GM12878 (cell line): ENCODE data around the gene PLXDC1. TPM values are rescaled to one million over a fixed set of nuclear protein-coding genes. Genes with fewer than 3 reads are reported as not detected.
"Not testable (repeated sequence)": the region's sequence is repeated elsewhere in the genome, so short reads cannot be mapped to it uniquely, and the experiment has no call there.

Experiments used
- ATAC-seq: fragments of 200-7000 bp; cut with Tn5 transposase; 3 replicates; pipeline ENCODE4 v1.9.1; 2020; ENCODE audit warnings: mild to moderate bottlenecking, moderate library complexity
- BruUV-seq: library from RNA; stranded (reverse); fragments of 400-500 nt; replicated peaks from 2 replicates; lab custom pipeline; 2021; lab: Mats Ljungman, UMichigan
- CTCF ChIA-PET: fragments of 300-600 bp; sonication (Branson Sonifier 250); formaldehyde crosslinking; extraction: SDS; loops from one replicate; lab custom pipeline; 2021; ENCODE audit warnings: inconsistent platforms; lab: Yijun Ruan, JAX
- POLR2A ChIA-PET: fragments of 350-600 bp; formaldehyde crosslinking; extraction: SDS; loops from one replicate; lab custom pipeline; 2021; ENCODE audit warnings: inconsistent platforms; lab: Charles Lee
- RAD21 ChIA-PET: fragments of 300-600 bp; sonication (Branson Sonifier 250); formaldehyde crosslinking; loops from one replicate; lab custom pipeline; 2023; ENCODE audit warnings: antibody characterized with exemption; ENCODE audit not compliant: unreplicated experiment; lab: Charles Lee
- SMC1A ChIA-PET: fragments of 300-600 bp; sonication (Branson Sonifier 250); formaldehyde crosslinking; loops from one replicate; lab custom pipeline; 2023; ENCODE audit not compliant: unreplicated experiment, uncharacterized antibody; lab: Charles Lee
- DNase-seq: peaks from one replicate; pipeline ENCODE4 v3.0.0-alpha.2; 2011; ENCODE audit warnings: low read depth, low spot score
- FAIRE-seq: peaks from 3 replicates; lab custom pipeline; 2011; peaks lifted over from hg19 to GRCh38; lab: Jason Lieb, UNC
- H2AFZ ChIP-seq: 2 replicates; pipeline ENCODE4 v1.6.0; 2011; ENCODE audit warnings: low read depth, low read length, control low read depth; ENCODE audit not compliant: control insufficient read depth
- H3K27ac ChIP-seq: 2 replicates; pipeline ENCODE4 v1.5.1; 2011; ENCODE audit warnings: control low read depth; ENCODE audit not compliant: control insufficient read depth, insufficient read depth
- H3K27me3 ChIP-seq, 2 experiments: replicated peaks in 1 of 2; 2 replicates each; pipeline versions ENCODE4 v1.6.0 to v1.6.1; 2011; ENCODE audit warnings: low read length in 1 of 2; ENCODE audit not compliant: control insufficient read depth in 2 of 2, insufficient read depth in 2 of 2
- H3K36me3 ChIP-seq, 2 experiments: 2 replicates each; pipeline ENCODE4 v1.5.1; 2011; ENCODE audit warnings: low read length in 1 of 2; ENCODE audit not compliant: control insufficient read depth in 2 of 2, insufficient read depth in 2 of 2
- H3K4me1 ChIP-seq: 2 replicates; pipeline ENCODE4 v1.6.1; 2011; ENCODE audit warnings: mild to moderate bottlenecking, low read length, moderate library complexity, mixed read lengths; ENCODE audit not compliant: control insufficient read depth, insufficient read depth
- H3K4me2 ChIP-seq: 2 replicates; pipeline ENCODE4 v1.6.0; 2011; ENCODE audit warnings: control low read depth; ENCODE audit not compliant: control insufficient read depth, insufficient read depth
- H3K4me3 ChIP-seq: fragments of 200-600 bp; sonication (generic); 2 replicates; pipeline ENCODE4 v1.5.1; 2016
- H3K79me2 ChIP-seq: 2 replicates; pipeline ENCODE4 v1.6.0; 2011; ENCODE audit warnings: low read length; ENCODE audit not compliant: control insufficient read depth, insufficient read depth
- H3K9ac ChIP-seq: 2 replicates; pipeline ENCODE4 v1.8.0; 2011; ENCODE audit warnings: low read length, control low read depth, mixed read lengths; ENCODE audit not compliant: control insufficient read depth, insufficient read depth
- H3K9me3 ChIP-seq: replicated peaks from 3 replicates; pipeline ENCODE4 v1.5.1; 2011; ENCODE audit warnings: mild to moderate bottlenecking, low read length; ENCODE audit not compliant: control insufficient read depth, insufficient read depth
- H4K20me1 ChIP-seq: 2 replicates; pipeline ENCODE4 v1.6.0; 2011; ENCODE audit not compliant: control insufficient read depth, insufficient read depth
- WGBS: methylation state at CpG from one replicate; pipeline ENCODE4 v1.1.6; 2016; ENCODE audit warnings: low lambda C conversion rate; ENCODE audit not compliant: insufficient replicate concordance, insufficient coverage; ENCODE audit errors: missing lambda C conversion rate; 5-methylcytosine and 5-hydroxymethylcytosine counted together
- in situ Hi-C: fragments of 300-500 bp; cut with MboI; formaldehyde crosslinking; loops from 9 replicates; pipeline ENCODE4 v1.14.3; 2018; ENCODE audit warnings: mixed read lengths
- intact Hi-C: fragments of 100-400 bp; cut with micrococcal nuclease; formaldehyde crosslinking; loops from one replicate; pipeline ENCODE4 v1.14.2; 2022; ENCODE audit not compliant: unreplicated experiment
- polyA plus RNA-seq, 11 experiments: library from polyadenylated mRNA; depleted of rRNA in 4 of 11; unstranded in 6 of 11; stranded (reverse) in 5 of 11; fragments of >200 nt; fragmentation: Nextera tagmentation in 4 of 11; fragmentation: Illumina TruSeq in 1 of 11; extraction: Ambion mirVana in 4 of 11; extraction: Trizol in 1 of 11; gene quantifications; 1 replicate in 1 of 11; 2 replicates in 10 of 11; pipeline versions ENCODE4 v1.2.1 to v1.2.3, GENCODE V29; 2011 to 2016; ENCODE audit warnings: inconsistent platforms in 2 of 11, missing spikeins in 2 of 11, low read depth in 1 of 11
- total RNA-seq, 4 experiments: library from RNA; depleted of rRNA in 3 of 4; stranded (reverse); fragments of >200 nt in 3 of 4; fragmentation: Illumina TruSeq in 1 of 4; extraction: Trizol in 1 of 4; gene quantifications; 2 replicates each; pipeline versions ENCODE4 v1.2.1 to v1.2.3, GENCODE V29; 2013 to 2021
- TF ChIP-seq, protein P1 (sequence below): IDR thresholded peaks from 2 replicates; pipeline ENCODE4 v1.6.1; 2011; ENCODE audit warnings: borderline replicate concordance, low read depth, mild to moderate bottlenecking, moderate library complexity, low read length; ENCODE audit not compliant: insufficient read depth, poor library complexity, severe bottlenecking
- TF ChIP-seq, protein P2 (sequence below): fragments of 450-650 bp; IDR thresholded peaks from 2 replicates; pipeline ENCODE4 v1.6.1; 2018; ENCODE audit warnings: borderline replicate concordance, mild to moderate bottlenecking; ENCODE audit not compliant: partially characterized antibody

PLXDC1 gene
- total and polyA plus RNA-seq, 10 of the 15 experiments (the other 5 are each of a cell fraction or from before 2014, with no cell fraction given): 0.03 to 0.30 (median 0.22) TPM; not detected in 7

DNA sequence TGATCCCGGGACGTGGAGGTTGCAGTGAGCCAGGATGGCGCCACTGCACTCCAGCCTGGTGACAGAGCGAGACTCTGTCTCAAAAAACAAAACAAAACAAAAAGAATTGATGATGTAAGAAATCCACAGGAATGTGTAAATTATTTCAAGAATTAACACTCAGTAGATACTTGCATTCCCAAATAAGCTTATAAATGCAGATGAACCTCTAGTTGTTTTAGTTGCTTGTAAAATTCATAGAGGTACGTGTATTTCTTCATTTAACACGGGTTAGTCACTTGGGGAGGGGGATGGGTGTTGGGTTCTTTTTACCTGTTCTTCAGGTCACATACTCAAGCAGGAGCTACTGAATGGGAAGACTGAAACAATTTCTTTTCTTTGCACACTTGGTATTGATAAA lies 128.5 kb downstream of the PLXDC1 start:
- Histone ChIP-seq H3K79me2 (no peaks in the 10 kb centered on the region), H3K27me3 (peaks cover 0 to 6% of the 10 kb centered on the region in 2 experiments; a peak in 2 of 4 replicates), H3K4me1 (0 out of 2 replicates have a peak, but pooled peaks cover 3% of the 10 kb centered on the region), H3K9ac (no peak overlapping the region), H3K4me2 (no peak overlapping the region), H4K20me1 (no peaks in the 10 kb centered on the region), H3K36me3 (no peaks in the 10 kb centered on the region), H2AFZ (no peak overlapping the region), H3K4me3 (no peak overlapping the region), H3K9me3 (no peaks in the 10 kb centered on the region), H3K27ac (no peak overlapping the region)
- in situ Hi-C loops: no loop called here
- intact Hi-C loops: no loop called here
- RAD21 ChIA-PET: interaction anchor here (0.9 kb wide), 1 partner anchor 131 kb away, joined by 3 read pairs; no protein-coding TSS in a partner anchor
- BruUV-seq: no TSS peak
- WGBS: 55% methylated on average over 6 of the region's 6 CpGs
- POLR2A ChIA-PET: no interaction called here
- ATAC-seq (no peak), DNase-seq (no peak), FAIRE-seq (no peak)
- SMC1A ChIA-PET: no interaction called here
- CTCF ChIA-PET: no interaction called here
- TF ChIP-seq, protein P1, sequence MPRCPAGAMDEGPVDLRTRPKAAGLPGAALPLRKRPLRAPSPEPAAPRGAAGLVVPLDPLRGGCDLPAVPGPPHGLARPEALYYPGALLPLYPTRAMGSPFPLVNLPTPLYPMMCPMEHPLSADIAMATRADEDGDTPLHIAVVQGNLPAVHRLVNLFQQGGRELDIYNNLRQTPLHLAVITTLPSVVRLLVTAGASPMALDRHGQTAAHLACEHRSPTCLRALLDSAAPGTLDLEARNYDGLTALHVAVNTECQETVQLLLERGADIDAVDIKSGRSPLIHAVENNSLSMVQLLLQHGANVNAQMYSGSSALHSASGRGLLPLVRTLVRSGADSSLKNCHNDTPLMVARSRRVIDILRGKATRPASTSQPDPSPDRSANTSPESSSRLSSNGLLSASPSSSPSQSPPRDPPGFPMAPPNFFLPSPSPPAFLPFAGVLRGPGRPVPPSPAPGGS: no peak
- TF ChIP-seq, protein P2, sequence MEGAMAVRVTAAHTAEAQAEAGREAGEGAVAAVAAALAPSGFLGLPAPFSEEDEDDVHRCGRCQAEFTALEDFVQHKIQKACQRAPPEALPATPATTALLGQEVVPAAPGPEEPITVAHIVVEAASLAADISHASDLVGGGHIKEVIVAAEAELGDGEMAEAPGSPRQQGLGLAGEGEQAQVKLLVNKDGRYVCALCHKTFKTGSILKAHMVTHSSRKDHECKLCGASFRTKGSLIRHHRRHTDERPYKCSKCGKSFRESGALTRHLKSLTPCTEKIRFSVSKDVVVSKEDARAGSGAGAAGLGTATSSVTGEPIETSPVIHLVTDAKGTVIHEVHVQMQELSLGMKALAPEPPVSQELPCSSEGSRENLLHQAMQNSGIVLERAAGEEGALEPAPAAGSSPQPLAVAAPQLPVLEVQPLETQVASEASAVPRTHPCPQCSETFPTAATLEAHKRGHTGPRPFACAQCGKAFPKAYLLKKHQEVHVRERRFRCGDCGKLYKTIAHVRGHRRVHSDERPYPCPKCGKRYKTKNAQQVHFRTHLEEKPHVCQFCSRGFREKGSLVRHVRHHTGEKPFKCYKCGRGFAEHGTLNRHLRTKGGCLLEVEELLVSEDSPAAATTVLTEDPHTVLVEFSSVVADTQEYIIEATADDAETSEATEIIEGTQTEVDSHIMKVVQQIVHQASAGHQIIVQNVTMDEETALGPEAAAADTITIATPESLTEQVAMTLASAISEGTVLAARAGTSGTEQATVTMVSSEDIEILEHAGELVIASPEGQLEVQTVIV: no peak
- TF ChIP-seq, all 136 proteins: peak for 0

DNA sequence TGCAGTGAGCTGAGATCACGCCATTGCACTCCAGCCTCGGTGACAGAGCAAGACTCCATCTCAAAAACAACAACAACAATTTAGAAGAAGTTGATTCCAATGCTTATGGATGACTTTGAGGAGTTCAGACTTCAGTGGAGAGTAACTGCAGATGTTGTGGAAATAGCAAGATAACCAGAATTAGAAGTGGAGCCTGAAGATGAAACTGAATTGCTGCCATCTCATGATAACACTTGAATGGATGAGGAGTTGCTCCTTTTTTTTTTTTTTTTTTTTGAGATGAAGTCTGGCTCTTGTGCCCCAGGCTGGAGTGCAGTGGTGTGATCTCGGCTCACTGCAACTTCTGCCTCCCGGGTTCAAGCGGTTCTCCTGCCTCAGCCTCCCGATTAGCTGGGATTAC lies 131.4 kb downstream of the PLXDC1 start:
- H2AFZ ChIP-seq, BruUV-seq, H3K4me1 ChIP-seq, H3K4me3 ChIP-seq, H3K4me2 ChIP-seq, H3K27me3 ChIP-seq, in situ Hi-C loops, ATAC-seq, intact Hi-C loops, H3K9ac ChIP-seq, H3K27ac ChIP-seq, DNase-seq, H3K79me2 ChIP-seq, RAD21 ChIA-PET, H4K20me1 ChIP-seq, H3K9me3 ChIP-seq, FAIRE-seq, H3K36me3 ChIP-seq: not testable (repeated sequence)
- 64% methylated on average over 6 of the region's 6 CpGs for WGBS
- CTCF ChIA-PET: interaction anchor here (1.3 kb wide), 1 partner anchor 10 kb away, joined by 3 read pairs; no protein-coding TSS in a partner anchor
- POLR2A ChIA-PET: interaction anchor here (1.3 kb wide), 1 partner anchor 13 kb away, joined by 3 read pairs; no protein-coding TSS in a partner anchor
- SMC1A ChIA-PET: interaction anchor here (0.8 to 1.8 kb wide), 2 partner anchors 9 to 37 kb away, joined by 3 to 7 read pairs; no protein-coding TSS in a partner anchor
